GM18951 (cell line): ENCODE measurements around the gene AVPI1.
"Not testable (repeated sequence)": the region's sequence is repeated elsewhere in the genome, so short reads cannot be mapped to it uniquely, and the experiment has no call there.

Experiments used
- POLR2A ChIP-seq: IDR thresholded peaks from 4 replicates; pipeline ENCODE4 v1.6.1; 2011; ENCODE audit warnings: mild to moderate bottlenecking; ENCODE audit not compliant: insufficient read length, insufficient read depth; ENCODE audit errors: extremely low read depth
- in situ Hi-C: fragments of 300-500 bp; cut with MboI; formaldehyde crosslinking; loops from one replicate; pipeline ENCODE4 v1.12.0; 2022; ENCODE audit warnings: low sequenced_read_pairs, mixed read lengths, inconsistent platforms; ENCODE audit not compliant: unreplicated experiment

The AVPI1 gene

DNA sequence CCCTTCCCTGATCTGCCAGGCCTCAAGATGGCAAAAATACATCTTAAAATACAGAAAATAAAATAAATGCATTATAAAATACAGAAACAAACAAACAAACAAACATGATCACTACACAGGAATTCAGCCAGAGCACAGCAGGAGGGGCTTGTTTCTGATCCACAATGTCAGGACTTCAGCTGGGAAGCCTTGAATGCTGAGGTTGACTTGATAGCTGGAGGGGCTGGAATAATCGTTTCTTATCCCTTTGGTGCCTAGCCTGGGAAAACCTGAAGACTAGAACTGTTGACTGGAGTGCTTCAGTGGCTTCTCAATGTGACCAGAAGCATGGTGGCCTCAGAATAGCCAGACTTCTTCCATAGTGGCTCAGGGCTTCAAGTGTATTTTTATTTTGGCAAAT lies 17.3 kb upstream of the AVPI1 start:
- in situ Hi-C loops = no loop called here
- TF ChIP-seq POLR2A = no peak

DNA sequence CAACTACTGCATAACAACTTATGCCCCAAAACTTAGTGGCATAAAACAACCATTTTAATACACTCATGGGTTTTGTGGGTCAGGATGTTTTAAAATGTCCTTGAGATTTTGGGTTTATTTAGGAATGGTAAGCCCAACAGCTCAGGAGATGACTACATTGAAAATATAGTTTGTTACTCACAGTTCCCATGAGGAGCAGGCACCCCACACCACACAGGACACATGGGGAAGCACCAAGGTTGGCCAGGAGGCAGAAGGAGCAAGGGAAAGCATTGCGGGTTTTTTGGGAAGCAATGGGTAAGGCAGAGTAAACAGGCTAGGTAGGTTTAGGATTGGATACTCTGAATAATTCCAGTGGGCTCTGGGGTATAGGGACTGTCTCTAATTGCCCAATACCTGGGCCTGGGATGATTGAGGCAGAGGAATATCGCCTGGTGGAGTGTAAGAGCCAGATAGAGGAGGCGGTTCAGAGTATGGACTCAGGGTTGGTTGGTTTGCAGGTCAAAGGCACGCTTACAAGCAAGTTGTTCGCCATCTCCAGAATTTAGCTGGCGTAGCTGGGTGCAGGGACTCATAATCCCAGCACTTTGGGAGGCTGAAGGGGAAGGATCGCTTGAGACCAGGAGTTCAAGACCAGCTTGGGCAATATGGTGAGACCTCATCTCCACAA lies 16.5 kb upstream of the AVPI1 start:
- in situ Hi-C loops = no loop called here

DNA sequence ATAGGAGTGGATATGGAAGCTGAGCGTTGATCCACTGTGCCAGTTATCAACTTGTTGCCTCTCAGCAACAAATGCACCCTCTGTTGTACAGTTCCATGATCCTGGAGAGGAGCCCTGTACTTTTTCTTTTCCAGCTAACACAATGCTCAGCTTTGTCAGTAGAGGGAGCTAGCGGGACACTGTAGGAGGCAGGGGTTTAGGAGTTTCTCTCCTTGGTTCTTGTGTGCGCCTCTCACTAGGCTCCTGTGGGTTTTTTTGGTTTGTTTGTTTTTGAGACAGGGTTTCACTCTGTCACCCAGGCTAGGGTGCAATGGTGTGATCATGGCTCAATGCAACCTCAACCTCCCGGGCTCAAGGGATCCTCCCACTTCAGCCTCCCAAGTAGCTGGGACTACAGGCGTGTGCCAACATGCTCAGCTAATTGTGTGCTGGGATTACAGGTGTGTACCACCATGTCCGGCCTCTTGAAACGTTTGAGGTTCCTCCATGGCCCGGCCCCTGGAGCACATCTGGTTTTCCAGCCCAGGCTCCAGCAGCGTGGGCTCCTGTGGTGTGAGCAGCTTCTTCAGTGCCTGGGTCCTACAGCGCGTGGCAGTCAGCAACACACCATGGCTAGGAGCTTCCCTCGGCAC lies 14.5 kb upstream of the AVPI1 start:
- in situ Hi-C loops = no loop called here
- TF ChIP-seq POLR2A = no peak

More for the DNA sequence above, 16.5 kb upstream of the AVPI1 start:
- TF ChIP-seq POLR2A = no peak

DNA sequence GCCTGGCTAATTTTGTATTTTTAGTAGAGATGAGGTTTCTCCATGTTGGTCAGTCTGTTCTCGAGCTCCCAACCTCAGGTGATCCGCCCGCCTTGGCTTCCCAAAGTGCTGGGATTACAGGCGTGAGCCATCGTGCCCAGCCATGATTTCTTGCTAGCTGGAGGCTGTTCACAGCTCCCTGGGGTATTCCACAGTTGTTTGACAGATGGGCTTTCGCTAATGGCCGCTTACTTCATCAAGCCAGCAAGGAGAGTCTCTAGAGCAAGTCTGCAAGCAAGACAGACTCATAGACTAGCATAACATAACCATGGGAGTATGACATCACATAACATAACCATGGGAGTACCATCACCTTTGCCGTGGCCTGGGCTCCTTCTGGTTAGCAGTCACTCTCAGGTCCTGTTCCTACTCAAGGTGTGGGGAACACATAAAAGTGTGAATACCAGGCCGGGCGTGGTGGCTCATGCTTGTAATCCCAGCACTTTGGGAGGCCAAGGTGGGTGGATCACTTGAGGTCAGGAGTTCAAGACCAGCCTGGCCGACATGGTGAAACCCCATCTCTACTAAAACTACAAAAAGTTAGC lies 11.1 kb upstream of the AVPI1 start:
- in situ Hi-C loops = not testable (repeated sequence)

DNA sequence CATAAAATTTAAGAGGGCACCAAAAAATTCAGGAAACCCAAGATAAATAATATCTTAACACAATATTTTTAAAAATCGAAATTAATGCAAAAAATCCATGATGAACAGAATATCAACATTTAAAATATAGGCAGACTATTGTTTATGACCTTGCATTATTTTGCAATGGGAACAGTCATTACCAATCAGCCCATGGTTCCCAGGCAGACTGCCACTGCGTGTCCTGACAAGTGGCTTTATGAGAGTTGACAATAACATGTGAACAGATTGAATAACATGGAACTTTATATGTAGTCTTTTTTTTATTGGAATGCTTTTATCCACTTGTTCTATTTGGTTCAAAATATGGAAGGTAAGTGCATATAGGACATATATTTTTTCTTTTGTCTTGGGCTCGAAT lies 3.1 kb upstream of the AVPI1 start:
- no peak for TF ChIP-seq POLR2A
- in situ Hi-C loops = no loop called here

DNA sequence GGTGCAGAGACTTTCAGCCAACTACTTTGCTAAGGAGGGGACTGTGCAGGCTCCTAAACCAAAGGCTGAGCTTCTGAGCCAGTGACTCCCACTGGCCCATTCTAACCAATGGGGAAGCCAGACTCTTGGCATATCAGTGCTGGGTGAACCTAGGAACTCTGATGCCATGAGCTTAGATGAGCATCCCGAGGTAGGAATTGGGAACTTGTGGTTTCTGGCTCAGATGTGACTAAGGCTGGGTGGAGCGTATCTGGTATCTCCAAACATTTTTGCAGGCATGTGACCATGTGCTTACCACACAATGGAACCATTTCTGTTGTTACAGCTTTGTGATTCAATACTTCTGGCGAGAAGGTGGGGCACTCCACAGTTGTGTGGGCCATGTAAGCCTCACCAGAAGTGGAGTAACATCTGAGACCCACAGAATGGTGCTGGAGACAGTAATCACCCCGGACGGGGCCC lies 2.5 kb upstream of the AVPI1 start:
- in situ Hi-C loops = no loop called here
- no peak for TF ChIP-seq POLR2A

DNA sequence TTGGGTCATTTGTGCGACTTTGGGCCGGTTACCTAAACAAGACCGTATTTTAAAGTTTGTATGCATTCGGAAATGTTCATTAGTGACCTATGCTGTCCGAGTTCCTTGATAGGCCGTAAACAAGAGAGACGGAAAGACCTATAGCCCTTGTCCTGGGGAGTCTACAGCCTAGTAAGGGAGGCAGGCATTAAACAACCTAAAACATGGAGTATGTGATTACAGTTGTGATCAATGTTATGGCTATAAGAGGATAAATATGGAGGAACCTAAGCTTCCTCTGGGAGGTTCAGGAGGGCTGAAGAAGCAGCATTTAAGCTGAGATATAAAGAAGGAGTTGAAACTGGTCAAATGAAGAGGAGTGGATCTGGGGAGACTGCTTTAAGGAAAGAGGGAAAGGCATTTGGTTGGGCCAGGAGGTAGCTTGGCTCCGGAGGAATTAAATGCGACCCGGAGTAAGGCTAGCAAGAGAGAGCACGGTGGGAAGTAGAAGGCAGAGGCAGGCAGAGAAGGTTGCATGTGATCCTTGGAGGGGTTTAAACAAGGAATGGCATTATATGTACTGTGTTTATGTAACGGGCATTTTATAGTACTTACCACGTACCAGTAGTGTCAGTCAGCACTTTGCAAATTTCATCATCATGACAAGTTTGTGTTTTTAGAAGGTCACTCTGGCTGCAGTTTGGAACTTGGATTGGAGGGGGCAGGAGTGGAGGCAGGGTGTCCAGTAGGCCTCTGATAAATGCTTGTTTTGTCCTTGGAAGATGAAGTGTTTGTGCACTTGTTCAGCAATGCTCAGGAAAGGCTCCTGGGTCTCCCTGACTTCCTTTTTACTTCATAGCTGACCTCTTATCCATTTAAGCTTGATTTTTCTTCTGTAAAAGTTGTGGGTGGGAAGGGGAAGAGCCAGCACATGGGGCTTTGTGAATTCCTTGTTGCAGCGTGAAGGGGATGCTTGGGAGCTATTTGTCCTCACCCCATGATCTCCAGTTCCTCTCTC lies 1.0 kb upstream of the AVPI1 start:
- in situ Hi-C loops = no loop called here
- TF ChIP-seq POLR2A = no peak

GRCh38 chr10:97686301-97686961 lies 610 bp downstream of the AVPI1 start:
- in situ Hi-C loops = no loop called here
- TF ChIP-seq POLR2A = no peak

DNA sequence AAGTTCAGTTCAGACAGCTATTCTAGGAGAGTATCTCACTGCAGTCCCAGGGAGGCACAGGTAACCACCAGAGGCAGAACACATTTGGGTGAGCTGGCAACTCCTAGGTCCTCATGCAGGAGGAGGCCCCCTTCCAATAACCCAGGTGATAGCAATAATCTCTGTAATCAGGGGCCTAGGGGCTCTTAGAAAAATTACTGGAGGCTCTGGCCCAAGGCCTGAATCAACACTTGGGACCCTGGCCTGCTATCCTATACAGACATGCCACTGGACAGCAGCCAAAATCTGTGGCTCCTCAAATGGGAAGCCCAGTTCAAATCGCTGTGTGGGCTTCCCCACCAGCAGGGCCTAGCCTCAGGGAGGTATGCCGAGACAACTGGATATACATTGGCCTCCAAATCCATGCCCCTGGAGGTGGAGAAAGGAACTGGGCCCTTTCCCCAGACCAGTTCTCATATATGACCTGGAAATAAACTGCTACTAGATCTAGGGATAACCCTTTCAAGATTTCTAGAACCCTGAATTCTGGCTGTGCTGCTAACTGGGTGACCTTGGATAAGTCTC lies 1.6 kb downstream of the AVPI1 start:
- TF ChIP-seq POLR2A = no peak
- in situ Hi-C loops = no loop called here

- no peak for TF ChIP-seq POLR2A
- in situ Hi-C loops = no loop called here
These were observed 2.1 kb downstream of the AVPI1 start for GRCh38 chr10:97684866-97685394.

GRCh38 chr10:97684368-97684713 lies 2.7 kb downstream of the AVPI1 start:
- in situ Hi-C loops = not testable (repeated sequence)

GRCh38 chr10:97683556-97684367 lies 3.3 kb downstream of the AVPI1 start:
- in situ Hi-C loops = no loop called here
- TF ChIP-seq POLR2A = no peak
